RCC 7860 (cell line): ENCODE results near the gene DFFB.

Experiments
- DNase-seq: peaks from one replicate; pipeline ENCODE4 v3.0.0-alpha.2; 2015; ENCODE audit warnings: low spot score
- FAIRE-seq: peaks from 2 replicates; lab custom pipeline; 2012; peaks lifted over from hg19 to GRCh38; lab: Jason Lieb, UNC

Gene DFFB

GRCh38 chr1:3828391-3828790, 28.9 kb upstream of the DFFB start:
- FAIRE-seq: no peak
- DNase-seq: no peak

GRCh38 chr1:3831689-3832088, 25.6 kb upstream of the DFFB start:
- FAIRE-seq: no peak
- DNase-seq: no peak

- DNase-seq (no peak), FAIRE-seq (no peak)
Observed at GRCh38 chr1:3834701-3835100, 22.6 kb upstream of the DFFB start.

- FAIRE-seq (no peak), DNase-seq (no peak)
Observed at GRCh38 chr1:3836421-3836820, 20.9 kb upstream of the DFFB start.

GRCh38 chr1:3837200-3837599, 20.1 kb upstream of the DFFB start:
- FAIRE-seq: no peak
- DNase-seq: no peak

GRCh38 chr1:3837685-3838084, 19.6 kb upstream of the DFFB start:
- FAIRE-seq (no peak), DNase-seq (no peak)

- FAIRE-seq (no peak), DNase-seq (no peak)
Observed at GRCh38 chr1:3838788-3839187, 18.5 kb upstream of the DFFB start.

- DNase-seq (no peak), FAIRE-seq (no peak)
Observed at GRCh38 chr1:3841491-3841890, 15.8 kb upstream of the DFFB start.

- DNase-seq: no peak
- FAIRE-seq: no peak
Observed at GRCh38 chr1:3842912-3843311, 14.4 kb upstream of the DFFB start.

- no peak for FAIRE-seq
- DNase-seq: no peak
Observed at GRCh38 chr1:3846541-3846940, 10.7 kb upstream of the DFFB start.

- FAIRE-seq: no peak
- no peak for DNase-seq
Observed at GRCh38 chr1:3847081-3847480, 10.2 kb upstream of the DFFB start.

GRCh38 chr1:3850857-3851256, 6.4 kb upstream of the DFFB start:
- DNase-seq (no peak), FAIRE-seq (no peak)

- no peak for FAIRE-seq
- no peak for DNase-seq
Observed at GRCh38 chr1:3851292-3851691, 6.0 kb upstream of the DFFB start.

GRCh38 chr1:3852091-3852490, 5.2 kb upstream of the DFFB start:
- FAIRE-seq: no peak
- no peak for DNase-seq

- FAIRE-seq (no peak), DNase-seq (no peak)
Observed at GRCh38 chr1:3852711-3853485, 4.4 kb upstream of the DFFB start.

GRCh38 chr1:3857791-3858129, 484 bp downstream of the DFFB start:
- FAIRE-seq: no peak

GRCh38 chr1:3858231-3858981, 1.1 kb downstream of the DFFB start:
- DNase-seq: no peak
- no peak for FAIRE-seq

More at GRCh38 chr1:3857791-3858129, 484 bp downstream of the DFFB start:
- DNase-seq: no peak

GRCh38 chr1:3863231-3863935, 6.1 kb downstream of the DFFB start:
- FAIRE-seq (no peak), DNase-seq (no peak)

- FAIRE-seq (no peak), DNase-seq (no peak)
Observed at GRCh38 chr1:3864884-3865283, 7.6 kb downstream of the DFFB start.

- FAIRE-seq (no peak), DNase-seq (no peak)
Observed at GRCh38 chr1:3865606-3866160, 8.4 kb downstream of the DFFB start.

GRCh38 chr1:3868464-3869006, 11.3 kb downstream of the DFFB start:
- FAIRE-seq (no peak), DNase-seq (no peak)
